Activated CD4-positive, alpha-beta T cell treated with anti-CD3 and anti-CD28 coated beads, Interleukin-2, Interleukin-4, amounts not matched to agents 100 ng/mL and 50 ng/mL, durations not matched to agents 16 hours and 8 hours (primary cell): ENCODE data around the gene MLIP.
"Not testable (repeated sequence)": the region's sequence is repeated elsewhere in the genome, so short reads cannot be mapped to it uniquely, and the experiment has no call there.

Experiments
- DNase-seq: peaks from one replicate; pipeline ENCODE4 v3.0.0-alpha.2; 2020; ENCODE audit warnings: low spot score

Gene MLIP

DNA sequence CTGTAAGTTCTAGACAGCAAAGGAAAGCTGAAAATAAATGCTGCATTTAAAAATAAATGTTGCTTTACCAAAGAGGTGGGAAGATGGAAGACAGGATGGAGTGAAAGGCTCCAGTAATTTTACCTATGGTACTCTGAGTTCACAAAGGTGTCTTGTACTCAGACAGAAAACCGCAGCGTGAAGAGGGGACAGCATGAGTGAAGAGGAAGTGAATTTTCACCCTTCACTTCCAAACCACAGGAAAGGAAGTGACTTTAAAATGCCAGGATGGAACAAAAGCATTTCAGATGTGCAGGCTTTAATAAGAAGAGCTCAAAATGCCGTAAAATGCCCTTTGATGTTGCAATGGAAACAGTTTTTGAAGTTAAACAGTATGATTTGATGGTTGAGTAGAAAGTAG, 105.8 kb downstream of the MLIP start:
- no peak for DNase-seq

DNA sequence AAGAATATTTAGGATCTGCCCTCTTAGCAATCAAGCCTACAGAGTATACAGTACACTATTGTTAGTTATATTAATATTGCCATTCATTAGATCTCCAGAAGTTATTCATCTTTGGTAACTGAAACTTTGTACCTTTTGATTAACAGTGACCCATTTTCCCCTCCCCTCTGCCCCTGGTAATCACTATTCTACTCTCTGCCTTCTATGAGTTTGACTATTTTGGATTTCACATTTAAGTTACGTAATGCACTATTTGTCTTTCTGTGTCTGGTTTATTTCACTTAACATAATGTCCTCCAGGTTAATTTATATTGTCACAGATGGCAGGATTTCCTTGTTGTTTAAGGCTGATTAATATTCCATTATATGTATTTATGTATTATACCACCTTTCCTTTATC, 111.0 kb downstream of the MLIP start:
- no peak for DNase-seq

DNA sequence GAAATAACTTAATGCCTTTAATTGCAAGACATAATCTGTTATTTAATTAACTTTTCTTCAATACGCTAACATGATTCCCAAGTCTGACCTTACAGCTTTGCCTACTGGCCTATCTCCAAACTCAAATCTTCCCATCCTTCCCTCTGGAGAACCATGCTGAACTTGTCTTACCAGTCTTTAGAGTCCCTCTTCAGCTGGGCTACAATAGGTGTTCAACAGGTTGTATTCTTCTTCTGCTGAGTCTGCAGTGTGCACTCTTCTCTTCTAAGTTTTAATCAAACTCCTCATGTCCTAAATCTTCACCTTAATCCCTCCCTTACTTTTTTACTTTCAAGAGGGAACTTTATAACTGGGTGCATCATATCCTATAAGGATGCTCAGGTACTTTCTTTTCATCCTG, 121.5 kb downstream of the MLIP start:
- DNase-seq: no peak

DNA sequence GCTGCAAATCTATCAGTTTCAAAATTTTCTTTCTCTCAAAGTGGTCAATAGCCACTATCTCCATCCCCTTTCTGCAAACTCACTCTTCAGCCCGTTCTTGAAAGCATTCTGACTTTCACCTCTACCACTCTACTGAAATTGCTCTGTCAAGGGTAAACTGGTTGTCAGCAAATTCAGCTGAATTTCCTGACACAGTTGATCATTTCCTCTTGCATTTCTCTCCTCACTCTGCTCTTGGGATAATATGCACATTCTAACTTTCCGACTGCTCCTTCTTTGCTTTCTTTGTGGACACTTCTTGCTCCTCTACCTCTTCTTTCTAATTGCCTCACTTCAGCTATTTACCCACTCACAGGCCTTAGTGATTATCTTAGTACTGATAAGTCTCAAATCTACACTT, 123.3 kb downstream of the MLIP start:
- no peak for DNase-seq

DNA sequence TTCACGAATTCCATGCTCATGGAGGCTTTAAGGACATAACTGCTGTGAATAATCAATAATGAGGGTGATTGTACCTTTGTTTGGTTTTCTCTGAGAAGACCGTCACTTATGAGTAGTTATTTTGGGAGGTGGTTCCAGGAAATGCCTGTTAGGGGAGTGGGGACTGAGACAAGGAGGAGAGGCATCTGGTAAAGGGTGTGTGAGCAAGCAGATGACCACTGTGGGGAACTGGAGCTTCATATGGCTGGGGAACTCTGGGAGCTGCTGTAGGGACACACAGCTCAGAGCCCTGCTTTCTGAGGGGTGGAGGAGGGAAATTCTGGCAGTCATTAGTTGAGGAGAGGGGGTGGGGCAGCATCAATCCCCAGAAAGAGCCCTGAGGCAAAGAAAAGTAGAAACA, 125.7 kb downstream of the MLIP start:
- DNase-seq: no peak

DNA sequence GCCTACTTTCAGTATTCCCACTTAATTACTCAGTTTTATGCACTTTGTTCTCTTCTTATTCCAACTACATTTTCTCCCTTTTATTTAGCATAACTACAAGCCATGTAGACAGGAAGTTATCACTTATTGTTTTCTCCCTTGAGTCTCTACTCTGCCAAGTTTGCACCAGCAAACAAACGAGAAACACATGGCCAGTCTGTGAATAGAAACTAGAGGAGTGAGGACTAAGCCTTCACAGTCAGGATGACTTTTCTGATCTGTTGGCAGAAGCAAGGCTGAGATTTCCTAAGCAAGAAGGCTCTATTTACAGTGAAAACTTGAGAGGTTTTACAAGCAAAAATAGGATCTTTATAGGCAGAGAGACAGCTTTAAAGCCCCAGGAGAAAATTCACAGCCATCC, 127.2 kb downstream of the MLIP start:
- DNase-seq: no peak

DNA sequence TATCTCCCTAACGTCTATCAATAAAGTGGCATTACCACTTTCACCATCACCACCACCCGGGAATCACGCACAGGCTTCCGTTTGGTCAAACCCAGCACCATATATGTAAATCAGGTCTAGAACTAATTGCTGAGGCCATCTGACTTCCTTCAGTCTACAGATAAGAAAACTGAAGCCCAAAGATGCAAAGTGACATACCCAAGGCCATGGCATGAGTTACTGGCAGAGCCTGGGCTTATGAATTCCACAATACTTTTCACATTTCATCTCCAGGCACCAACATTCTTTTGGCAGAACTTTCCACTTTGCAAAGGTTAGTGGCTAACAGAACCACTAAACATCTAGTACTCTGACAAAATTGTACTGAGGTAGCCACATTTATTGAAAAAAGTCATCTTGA, 132.5 kb downstream of the MLIP start:
- no peak for DNase-seq

DNA sequence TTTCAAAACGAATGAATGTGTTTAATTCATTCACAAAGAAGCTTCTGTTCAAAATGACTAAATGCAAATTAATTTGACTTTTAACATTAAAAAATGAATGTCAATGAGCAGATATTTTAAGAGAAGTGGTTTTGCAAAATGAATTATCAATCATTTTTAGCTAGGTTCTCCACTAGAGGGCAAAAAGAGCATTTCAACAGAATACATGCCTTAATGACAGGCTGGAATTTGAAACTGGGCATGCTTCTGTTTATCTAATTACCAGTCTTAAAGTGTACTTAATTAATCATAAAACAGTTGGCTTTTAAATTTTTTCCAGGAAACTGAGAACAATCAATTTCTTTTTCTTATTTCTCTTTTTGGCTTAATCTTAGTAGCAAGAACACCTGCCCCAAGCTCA, 133.2 kb downstream of the MLIP start:
- DNase-seq: peak; percentile 2

DNA sequence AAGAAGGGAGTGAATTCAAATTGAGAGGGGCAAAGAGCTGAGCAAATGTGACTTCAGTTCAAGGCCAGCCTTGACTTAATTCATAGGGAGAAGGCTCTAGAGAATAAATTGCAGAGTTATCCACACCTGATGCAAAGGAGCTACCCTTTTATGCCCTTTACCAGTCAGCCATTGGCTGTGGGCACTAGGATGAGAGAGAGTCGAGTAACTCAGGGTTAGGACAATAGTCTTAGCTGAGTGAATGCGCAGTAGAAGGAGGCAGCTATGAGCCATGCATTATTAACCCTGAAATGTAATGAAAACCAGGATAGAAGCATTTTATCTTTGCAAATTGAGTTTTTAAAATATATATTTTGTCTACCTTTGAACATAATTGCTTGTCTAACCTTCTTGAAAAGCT, 134.0 kb downstream of the MLIP start:
- DNase-seq: no peak

DNA sequence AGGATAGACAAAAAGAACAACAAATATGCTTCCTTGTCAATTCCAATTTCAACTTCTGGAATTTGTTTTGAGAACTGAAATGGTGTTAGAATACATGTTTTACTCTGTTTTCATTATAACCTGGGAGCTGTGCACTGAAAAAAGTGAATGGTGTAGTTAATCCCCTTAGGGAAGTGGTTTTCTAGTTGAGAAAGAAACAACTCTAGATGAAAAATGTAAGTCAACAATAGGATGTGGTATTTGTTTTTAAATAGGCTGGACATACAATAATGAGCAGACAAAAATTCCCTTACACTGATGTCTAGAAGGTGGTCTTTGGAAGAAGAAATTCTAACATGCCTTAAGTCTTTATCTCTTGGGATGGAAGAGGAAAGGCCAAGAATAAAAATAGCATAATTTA, 137.1 kb downstream of the MLIP start:
- DNase-seq: no peak

DNA sequence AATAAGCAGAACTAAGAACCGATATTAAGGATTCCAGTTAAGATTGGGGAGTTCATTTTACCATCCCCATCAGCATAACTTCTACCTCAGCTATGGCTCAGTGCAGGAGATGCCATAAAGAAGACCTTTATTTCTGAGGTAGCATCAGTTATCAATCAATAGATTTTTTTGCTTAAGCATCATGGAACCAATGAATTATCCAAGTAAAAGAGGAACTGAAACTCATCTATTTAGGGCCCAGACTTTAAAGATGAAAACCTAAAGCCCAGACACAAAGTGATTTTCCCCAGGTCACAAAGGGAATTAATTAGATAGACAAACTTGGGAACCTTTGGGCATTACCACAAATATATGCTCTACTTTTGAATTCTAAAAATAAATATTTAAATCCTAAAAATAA, 137.8 kb downstream of the MLIP start:
- DNase-seq: no peak

DNA sequence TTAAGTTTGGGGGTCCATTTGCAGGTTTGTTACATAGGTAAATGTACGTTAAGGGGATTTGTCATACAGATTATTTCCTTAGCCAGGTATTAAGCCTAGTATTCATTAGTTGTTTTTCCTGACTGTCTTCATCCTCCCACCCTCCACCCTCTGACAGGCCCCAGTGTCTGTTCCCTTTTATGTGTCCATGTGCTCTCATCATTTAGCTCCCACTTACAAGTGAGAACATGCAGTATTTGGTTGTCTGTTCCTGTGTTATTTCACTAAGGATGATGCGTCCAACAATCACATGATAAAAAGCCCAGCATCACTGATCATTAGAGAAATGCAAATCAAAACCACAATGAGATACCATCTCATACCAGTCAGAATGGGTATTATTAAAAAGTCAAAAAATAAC, 138.6 kb downstream of the MLIP start:
- DNase-seq: not testable (repeated sequence)

DNA sequence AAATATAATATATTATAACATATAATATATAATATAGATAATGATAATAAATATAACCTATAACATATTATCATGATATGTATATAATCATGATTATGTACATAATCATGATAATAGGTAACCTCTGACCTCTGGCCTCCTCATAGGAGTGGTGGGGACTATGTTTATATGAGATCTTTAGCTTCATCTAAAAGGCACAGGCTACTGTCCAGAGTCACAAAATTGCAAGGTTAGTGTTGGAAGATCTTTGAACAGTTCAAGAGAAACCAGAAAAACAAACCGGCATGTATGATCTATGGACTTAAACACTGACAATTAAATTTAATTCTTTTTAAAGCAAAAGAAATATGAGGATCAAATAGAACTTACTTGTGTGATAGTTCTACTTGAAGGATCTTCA, 141.3 kb downstream of the MLIP start:
- DNase-seq: no peak

DNA sequence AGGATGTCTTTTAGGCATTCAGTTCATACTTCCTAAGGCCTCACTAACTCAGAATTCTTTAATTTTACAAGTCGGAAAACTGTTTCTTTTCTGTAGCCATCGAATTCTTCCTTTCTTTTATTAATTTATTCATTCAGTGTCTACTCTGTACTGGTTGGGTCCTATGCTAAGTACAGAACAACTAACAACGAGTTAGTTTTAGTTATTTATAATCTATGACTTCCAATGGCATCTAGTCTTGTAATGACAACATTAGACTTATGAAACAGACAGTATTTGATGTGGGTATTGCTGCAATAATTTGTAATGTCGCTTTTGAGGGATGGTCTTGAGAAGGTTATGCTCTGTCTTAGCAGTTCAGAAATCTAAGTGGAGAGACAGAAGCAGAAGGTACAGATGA, 141.7 kb downstream of the MLIP start:
- DNase-seq: no peak

DNA sequence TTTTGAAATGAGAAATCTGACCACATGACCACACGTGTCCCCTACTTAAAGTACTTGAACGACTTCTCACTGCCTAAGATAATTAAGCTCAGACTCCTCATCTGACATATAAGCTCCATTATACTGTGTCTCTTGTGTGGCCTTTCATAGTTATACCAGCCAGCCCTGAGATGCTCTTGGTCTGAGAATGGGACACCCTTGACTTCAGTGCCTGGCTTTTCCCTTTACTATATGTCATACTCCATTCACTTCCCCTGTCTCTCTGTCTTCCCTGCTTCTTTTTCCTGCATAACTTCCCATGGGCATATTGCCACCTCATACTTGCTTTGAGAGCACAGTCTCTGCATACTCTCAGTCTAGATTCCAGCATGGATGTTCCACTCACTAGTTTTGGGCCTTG, 143.6 kb downstream of the MLIP start:
- DNase-seq: no peak

DNA sequence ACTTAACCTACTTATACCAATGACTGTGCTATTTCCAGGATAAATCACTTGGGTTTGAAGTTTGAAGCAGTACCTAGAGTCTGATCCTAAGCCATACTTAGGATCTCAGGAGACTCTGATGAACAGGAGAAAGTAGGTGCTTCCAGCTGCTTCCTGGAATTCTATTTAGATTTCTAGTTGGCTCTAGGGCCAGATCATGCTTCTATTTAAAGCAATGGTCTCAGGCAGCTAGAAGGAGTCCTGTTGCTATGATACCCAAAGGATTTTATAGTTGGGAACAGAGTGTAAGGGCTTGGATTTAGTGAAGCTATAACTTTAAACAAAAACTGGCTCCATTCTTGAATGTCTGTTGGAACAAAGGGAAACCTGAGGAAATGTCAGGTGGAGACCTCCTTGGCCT, 144.6 kb downstream of the MLIP start:
- no peak for DNase-seq

DNA sequence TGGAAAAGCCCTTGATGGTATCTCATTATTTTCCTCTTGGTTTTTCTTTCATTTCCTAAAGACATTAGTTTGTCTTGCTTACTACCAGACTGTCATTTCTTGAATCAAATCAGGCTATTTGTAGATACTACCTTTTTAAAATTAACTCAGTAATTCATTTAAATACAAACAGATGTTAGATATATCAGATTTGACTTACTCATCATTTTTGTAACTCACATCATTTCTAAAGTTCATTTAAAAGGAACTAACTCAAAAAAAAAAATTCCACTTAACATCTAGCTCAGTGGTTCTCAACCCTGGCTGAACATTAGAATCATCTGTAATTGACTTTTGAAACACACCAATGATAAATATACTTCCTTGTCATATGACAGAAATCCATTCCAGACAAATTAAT, 148.8 kb downstream of the MLIP start:
- no peak for DNase-seq

DNA sequence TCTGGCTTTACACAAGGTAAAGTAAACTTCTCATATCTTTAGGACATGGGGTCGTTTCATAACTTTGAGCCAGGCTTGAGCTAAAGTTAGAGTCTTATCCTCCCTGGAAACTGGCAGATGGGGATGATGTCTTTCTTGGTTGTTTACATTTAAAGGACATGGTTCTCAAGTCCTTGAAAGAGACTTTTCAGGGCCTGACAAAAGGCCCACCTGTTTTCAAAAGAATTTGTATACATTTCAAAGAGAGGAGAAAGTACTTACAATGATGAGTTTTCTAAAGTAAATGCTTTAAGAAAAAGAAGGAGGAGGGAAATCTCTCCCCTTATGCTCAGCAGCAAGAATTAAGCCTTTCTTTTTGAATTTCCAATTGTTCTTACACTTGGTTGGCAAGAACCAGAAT, 151.3 kb downstream of the MLIP start:
- no peak for DNase-seq

DNA sequence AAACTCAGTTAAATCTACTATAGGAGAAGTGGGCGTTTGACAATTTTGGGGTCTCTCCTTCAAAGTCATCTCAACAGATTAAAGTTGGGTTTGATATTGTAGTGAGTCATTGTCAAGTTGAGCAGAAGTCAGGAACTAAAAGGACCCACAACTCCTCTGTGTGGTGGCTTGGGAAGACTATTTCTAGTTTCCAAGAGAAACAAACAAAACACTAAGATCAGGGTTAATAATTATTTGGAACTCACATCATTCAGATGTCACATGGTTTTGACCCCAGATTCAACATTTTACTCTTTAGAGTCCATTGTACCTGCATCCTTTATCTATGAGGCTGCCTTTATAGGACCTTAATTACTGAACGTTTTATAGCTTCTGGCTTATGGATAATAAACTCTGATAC, 151.7 kb downstream of the MLIP start:
- DNase-seq: no peak

DNA sequence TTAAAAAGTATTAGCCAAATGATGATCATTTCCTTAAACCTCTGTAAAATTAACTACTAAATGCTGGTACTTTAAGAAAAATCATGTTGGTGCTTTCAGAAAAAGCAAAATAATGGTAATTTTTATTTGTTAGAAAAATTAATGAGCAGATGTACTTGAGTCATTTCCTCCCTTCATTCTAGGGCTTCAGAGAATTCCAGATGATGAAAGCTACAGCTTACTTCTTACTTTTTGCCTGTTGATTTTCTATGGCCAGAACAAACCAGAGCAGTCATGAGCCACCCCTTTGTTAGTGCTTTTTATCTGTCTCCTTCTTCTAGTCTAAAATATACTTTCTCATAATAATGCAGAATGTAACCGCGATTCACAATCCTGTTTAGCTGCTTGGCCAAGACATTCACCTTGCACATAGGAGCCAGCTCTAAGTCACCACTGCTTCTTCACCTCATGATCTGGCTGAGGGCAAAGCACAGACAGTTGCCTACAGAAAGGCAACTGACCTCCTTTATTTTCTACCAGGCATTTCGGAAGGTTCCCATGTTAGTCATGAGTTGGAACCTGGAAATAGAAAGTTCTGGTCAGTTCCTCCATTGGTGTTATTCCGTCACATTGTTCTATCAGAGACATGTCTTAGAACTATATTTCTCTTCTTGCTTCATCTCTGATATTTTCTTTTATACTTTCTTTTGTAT, 153.5 kb downstream of the MLIP start:
- no peak for DNase-seq

DNA sequence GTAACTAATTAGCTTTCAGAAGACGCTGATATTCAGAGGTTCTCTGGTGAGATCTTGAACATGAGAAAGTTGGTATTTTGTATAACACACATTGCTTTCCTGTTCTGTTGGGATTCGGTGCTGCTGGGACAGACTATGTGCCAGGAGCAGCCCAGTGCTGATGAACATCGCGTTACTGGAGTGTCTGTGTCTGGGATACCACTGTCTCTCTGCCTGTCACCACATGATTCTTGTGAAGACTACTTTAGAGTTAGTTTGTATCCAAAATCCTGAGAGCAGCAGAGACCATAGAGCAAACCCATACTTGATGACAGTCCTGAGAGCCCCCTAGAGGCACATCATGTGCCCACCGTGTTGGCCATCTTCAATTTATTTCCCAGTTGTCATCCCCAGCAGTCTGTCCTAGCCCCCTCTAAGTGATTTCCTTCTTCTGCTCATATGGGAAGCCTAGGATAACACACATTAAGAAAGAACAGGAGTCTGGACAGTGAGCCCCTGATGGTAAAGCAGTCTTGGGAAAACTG, 155.2 kb downstream of the MLIP start:
- no peak for DNase-seq

DNA sequence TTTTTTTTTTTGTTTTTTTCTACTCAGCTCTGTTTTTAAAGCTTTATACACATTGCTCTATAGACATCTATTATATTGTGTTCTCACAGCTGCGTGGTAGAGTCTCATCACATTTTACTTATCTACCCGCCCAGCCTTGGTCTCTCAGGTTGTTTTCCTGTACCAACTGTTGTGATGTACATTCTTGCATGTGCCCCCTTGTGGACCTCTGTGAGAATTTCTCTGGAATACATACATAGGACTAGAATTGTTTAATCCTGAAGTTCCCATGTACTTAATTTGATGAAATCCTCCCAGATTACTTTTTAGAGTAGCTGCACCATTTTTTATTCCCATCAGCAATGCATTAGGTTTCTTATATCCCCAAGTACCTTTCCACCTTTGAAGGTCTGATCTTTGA, 156.6 kb downstream of the MLIP start:
- no peak for DNase-seq

DNA sequence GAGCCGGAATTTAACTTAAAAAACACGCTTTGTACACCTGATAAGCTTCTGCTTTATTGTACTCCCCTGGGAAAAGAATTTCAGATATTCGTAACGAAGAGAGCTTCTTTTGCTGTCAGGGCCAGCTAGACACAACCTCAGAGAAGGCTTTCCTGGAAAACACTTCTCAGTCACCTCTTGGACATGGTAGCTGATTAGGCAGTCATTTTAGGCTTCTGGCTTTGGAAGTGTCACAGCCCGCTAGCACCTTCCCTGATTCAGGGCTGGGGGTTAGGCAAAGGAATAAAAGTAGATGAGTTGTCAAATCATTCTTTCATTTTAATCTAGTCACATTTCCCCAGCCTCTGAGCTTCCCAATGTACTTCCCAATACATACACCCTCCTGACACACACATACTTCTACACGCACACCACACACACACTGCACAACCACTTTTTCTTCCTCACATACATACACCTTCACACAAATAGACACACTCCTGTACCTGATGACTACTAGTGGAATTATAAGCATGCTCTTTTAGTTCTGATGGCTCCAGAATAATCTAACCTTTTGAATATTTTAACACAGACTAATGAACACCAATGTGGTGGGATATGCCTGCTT, 162.1 kb downstream of the MLIP start:
- no peak for DNase-seq

DNA sequence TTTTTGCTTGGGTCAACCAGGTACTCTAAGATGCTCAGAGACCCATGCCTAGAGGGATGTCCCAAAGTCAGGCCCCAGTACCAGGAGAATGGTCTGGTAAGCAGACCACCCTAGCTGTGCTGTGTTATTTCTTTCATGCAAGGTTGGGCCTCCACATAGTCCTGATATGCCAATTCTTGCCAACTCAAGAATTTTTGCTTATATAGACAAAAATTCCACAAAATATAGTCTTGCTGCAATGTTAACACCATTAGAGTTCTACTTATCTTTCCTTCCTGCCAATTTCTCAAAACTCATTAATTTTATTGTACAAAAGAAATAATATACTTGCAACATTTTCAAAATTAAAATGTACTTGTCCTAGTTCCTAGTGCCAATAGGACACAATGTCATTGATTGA, 163.1 kb downstream of the MLIP start:
- no peak for DNase-seq
